Parathyroid adenoma (tissue), 2 donors: ENCODE data around the gene DAB2IP.

ENCODE experiments used
- H2AFZ ChIP-seq: fragments of 300-600 bp; sonication (generic); one replicate; pipeline ENCODE4 v1.7.0; 2017; ENCODE audit warnings: antibody characterized with exemption, mild to moderate bottlenecking
- H3K27ac ChIP-seq: fragments of 300-600 bp; sonication (generic); one replicate; pipeline ENCODE4 v1.7.0; 2017
- H3K27me3 ChIP-seq: fragments of 300-600 bp; sonication (generic); one replicate; pipeline ENCODE4 v1.7.0; 2017; ENCODE audit warnings: low read length; ENCODE audit not compliant: control insufficient read depth, insufficient read depth
- H3K36me3 ChIP-seq: fragments of 300-600 bp; sonication (generic); one replicate; pipeline ENCODE4 v1.7.0; 2017; ENCODE audit warnings: low read length; ENCODE audit not compliant: control insufficient read depth, insufficient read depth
- H3K4me1 ChIP-seq: fragments of 300-600 bp; sonication (generic); one replicate; pipeline ENCODE4 v1.7.0; 2017; ENCODE audit warnings: control low read depth
- H3K4me2 ChIP-seq: fragments of 300-600 bp; sonication (generic); one replicate; pipeline ENCODE4 v1.7.0; 2017; ENCODE audit warnings: low read length
- H3K4me3 ChIP-seq: fragments of 300-600 bp; sonication (generic); one replicate; pipeline ENCODE4 v1.7.0; 2017; ENCODE audit warnings: low read depth, low read length
- H3K79me2 ChIP-seq: fragments of 300-600 bp; sonication (generic); one replicate; pipeline ENCODE4 v1.7.0; 2017; ENCODE audit warnings: control low read depth
- H3K9ac ChIP-seq: fragments of 300-600 bp; sonication (generic); one replicate; pipeline ENCODE4 v1.7.0; 2017; ENCODE audit warnings: mild to moderate bottlenecking
- H3K9me3 ChIP-seq: fragments of 300-600 bp; sonication (generic); one replicate; pipeline ENCODE4 v1.7.0; 2017; ENCODE audit warnings: low read length; ENCODE audit not compliant: control insufficient read depth
- CTCF ChIP-seq: fragments of 300-600 bp; sonication (generic); IDR thresholded peaks from one replicate; pipeline ENCODE4 v1.7.0; 2017; ENCODE audit warnings: antibody characterized with exemption, mild to moderate bottlenecking
- donor health status: primary hyperparathyroidism.

The DAB2IP gene

GRCh38 chr9:121783521-121784507 lies 132.4 kb downstream of the DAB2IP start:
- H3K36me3 ChIP-seq: no peaks in the 10 kb centered on the region
- no peaks in the 10 kb centered on the region for H3K4me1 ChIP-seq
- TF ChIP-seq CTCF: no peak
- H3K4me2 ChIP-seq: no peak overlapping the region
- H3K9me3 ChIP-seq: no peaks in the 10 kb centered on the region
- H3K4me3 ChIP-seq: no peak overlapping the region
- H3K27me3 ChIP-seq: no peaks in the 10 kb centered on the region
- no peak overlapping the region for H3K27ac ChIP-seq
- no peak overlapping the region for H2AFZ ChIP-seq
- H3K9ac ChIP-seq: no peak overlapping the region
- no peaks in the 10 kb centered on the region for H3K79me2 ChIP-seq

DNA sequence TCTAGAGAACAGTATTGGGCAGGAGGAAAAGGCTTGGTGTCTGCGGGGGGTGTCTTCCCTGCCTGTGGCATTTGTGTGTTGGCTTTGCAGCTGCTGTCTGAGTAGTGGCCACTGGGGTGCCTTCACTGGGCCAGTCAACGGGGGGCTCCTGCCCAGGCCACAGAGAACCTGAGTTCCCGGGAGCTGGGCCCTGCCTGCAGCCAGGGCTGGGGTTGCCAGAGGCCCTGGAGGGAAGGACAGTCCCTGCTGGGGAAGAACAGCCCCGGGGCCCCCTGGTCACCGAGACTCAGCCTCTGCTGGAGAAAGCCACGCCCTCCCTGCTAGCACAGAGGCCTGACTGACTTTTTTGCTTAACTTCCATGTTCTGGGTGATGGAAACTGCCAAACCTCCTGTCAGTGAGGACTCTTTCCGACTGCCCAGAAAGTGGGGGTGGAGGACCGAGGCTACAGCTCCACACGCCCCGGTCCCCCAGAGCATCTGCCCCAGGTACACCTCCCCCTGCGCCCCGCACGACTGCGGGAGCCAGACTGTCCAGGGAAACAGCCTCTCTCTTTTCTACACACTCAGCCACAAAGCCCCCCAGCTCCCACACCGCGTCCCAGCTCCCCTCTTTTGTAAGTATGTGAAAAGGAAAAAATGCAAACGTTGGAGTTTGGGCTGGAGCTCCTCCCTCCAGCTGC lies 133.4 kb downstream of the DAB2IP start:
- no peaks in the 10 kb centered on the region for H3K36me3 ChIP-seq
- no peak overlapping the region for H3K9ac ChIP-seq
- no peak for TF ChIP-seq CTCF
- H3K4me3 ChIP-seq: no peak overlapping the region
- H3K4me2 ChIP-seq: no peak overlapping the region
- no peaks in the 10 kb centered on the region for H3K4me1 ChIP-seq
- H3K9me3 ChIP-seq: no peaks in the 10 kb centered on the region
- no peaks in the 10 kb centered on the region for H3K79me2 ChIP-seq
- H3K27me3 ChIP-seq: no peaks in the 10 kb centered on the region
- H3K27ac ChIP-seq: no peak overlapping the region
- H2AFZ ChIP-seq: no peak overlapping the region

DNA sequence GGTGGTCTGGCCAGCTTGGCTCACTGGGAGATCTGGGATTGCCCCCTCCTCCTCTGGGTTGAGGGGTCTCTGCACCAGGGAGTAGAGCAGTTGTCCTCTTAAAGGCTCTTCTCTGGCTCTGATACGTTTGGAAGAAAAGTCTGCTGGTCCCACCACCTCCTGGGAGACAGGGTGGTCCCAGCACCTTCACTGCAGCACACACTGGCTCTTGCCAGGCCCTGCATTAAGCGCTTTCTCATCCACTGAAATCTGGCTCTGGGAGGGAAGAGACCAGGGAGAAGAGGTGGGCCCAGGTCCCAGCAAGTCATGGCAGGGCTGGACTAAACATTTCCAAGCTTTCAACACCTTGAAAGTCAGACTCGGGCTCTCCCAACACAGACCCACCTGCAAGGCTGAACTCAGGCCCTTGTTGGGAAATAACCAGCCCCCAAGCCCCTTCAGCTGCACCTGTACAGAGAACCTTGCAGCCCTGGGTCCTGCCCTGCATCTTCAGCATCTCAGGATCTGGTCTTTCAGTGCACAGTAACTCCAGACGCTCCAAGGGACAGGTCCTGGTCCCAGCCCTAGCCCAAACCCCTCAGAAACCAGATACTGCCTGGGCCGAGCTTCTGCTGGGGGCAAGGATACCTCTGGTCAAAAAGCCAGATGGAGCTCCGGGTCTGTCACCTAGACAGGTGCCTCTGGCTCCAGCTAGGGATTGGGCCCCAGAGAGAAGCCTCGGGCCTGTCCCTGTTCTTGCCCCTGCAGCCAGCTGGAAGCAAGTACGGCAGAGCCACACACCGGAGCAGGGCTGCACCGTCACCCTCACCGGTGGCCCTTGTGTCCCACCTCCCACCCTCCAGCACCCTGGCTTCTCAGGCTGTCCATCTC lies 134.5 kb downstream of the DAB2IP start:
- Histone ChIP-seq H3K36me3 (no peaks in the 10 kb centered on the region), H3K79me2 (no peaks in the 10 kb centered on the region), H3K4me3 (no peak overlapping the region), H3K9ac (no peak overlapping the region), H3K27ac (no peak overlapping the region), H3K9me3 (no peaks in the 10 kb centered on the region), H2AFZ (no peak overlapping the region), H3K4me1 (no peaks in the 10 kb centered on the region), H3K4me2 (no peak overlapping the region), H3K27me3 (no peaks in the 10 kb centered on the region)
- TF ChIP-seq CTCF: no peak

DNA sequence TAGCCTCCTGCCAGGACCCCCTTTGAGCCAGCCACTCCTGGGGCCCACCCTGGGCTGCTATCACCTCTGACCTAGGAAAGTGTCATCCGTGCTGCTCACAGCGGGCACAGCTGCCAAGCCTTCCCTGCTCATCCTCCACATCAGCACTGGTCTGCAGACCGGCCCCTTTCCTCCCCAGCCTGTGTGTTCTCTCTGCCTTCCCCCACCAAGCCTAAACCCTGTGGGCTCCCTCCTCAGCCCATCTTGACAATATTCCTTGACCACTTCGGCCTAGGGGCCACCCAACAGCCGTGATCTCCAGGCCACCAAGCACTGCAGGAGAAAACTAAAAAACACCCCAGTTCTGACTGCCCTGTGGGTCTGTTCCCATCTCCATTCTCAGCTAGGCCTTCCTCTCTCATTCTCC lies 135.1 kb downstream of the DAB2IP start:
- H2AFZ ChIP-seq: no peak overlapping the region
- H3K79me2 ChIP-seq: no peaks in the 10 kb centered on the region
- H3K9me3 ChIP-seq: no peaks in the 10 kb centered on the region
- no peak overlapping the region for H3K4me2 ChIP-seq
- H3K36me3 ChIP-seq: no peaks in the 10 kb centered on the region
- H3K4me3 ChIP-seq: no peak overlapping the region
- TF ChIP-seq CTCF: no peak
- no peak overlapping the region for H3K27ac ChIP-seq
- no peaks in the 10 kb centered on the region for H3K4me1 ChIP-seq
- no peak overlapping the region for H3K9ac ChIP-seq
- H3K27me3 ChIP-seq: no peaks in the 10 kb centered on the region
